Measurements from ENCODE around the gene CACNA2D4.

CACNA2D4 gene

GRCh38 chr12:1760566-1761382 is 157.7 kb downstream of the CACNA2D4 start:
- TF ChIP-seq CTCF (IDR thresholded peaks at IDR 0.05; ENCODE audit: control extremely low read depth, extremely low read depth, low read depth, missing control alignments) = no peak
- POLR2A ChIA-PET = no interaction called here
- CTCF ChIA-PET = interaction anchor here (0.7 to 2.2 kb wide), 5 partner anchors 14 to 179 kb away, joined by 3 to 6 read pairs (median 4); no protein-coding TSS in a partner anchor

DNA sequence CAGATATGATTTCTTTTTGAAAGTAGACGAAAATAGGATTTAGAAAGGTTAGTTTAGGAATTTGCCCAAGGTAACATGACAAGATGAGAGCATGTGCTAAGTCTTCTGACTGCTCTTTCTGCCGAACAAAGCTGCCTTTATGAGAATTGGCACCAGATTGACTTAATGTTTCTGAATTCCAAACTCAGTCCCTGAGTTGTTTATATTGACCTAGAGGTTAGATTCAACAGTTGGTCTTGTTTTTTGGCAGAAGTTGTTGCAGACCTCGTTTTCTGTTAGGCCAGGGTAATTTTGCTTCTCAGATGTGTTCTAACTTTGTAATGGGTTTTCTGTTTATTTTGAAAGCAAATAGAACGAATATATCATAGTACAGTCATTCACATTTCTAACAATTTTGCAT is 159.6 kb downstream of the CACNA2D4 start:
- ChIA-PET POLR2A (no interaction called here), CTCF (interaction anchor here (1.3 kb wide), 1 partner anchor 14 kb away, joined by 3 read pairs; no protein-coding TSS in a partner anchor)
- DNase-seq (ENCODE audit: extremely low spot score) = no peak
- no peak for TF ChIP-seq CTCF (IDR thresholded peaks at IDR 0.05; ENCODE audit: control extremely low read depth, extremely low read depth, low read depth, missing control alignments)

More at GRCh38 chr12:1760566-1761382, 157.7 kb downstream of the CACNA2D4 start:
- no peak for DNase-seq (ENCODE audit: extremely low spot score)

DNA sequence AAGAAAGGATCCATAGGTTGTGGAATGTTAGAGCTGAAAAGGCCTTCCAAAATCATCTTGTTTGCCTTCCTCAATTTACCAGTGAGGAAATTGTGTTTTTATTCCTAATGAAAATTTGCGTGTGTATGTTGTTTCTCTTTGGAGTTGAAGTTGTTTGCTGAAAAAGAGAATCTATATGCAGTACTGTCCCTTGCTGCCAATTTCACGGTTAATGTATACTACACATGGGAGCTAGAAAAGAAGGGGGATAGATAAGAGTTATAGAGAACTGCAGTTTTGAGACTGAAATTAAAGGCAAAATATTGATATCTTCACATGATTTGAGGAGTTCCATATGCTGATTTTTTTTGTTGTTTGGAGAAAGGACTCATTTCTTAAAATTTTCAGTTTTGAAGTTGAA is 160.1 kb downstream of the CACNA2D4 start:
- no peak for DNase-seq (ENCODE audit: extremely low spot score)
- CTCF ChIA-PET = interaction anchor here (1.3 kb wide), 1 partner anchor 15 kb away, joined by 3 read pairs; no protein-coding TSS in a partner anchor
- POLR2A ChIA-PET = no interaction called here
- TF ChIP-seq CTCF (IDR thresholded peaks at IDR 0.05; ENCODE audit: control extremely low read depth, extremely low read depth, low read depth, missing control alignments) = no peak

DNA sequence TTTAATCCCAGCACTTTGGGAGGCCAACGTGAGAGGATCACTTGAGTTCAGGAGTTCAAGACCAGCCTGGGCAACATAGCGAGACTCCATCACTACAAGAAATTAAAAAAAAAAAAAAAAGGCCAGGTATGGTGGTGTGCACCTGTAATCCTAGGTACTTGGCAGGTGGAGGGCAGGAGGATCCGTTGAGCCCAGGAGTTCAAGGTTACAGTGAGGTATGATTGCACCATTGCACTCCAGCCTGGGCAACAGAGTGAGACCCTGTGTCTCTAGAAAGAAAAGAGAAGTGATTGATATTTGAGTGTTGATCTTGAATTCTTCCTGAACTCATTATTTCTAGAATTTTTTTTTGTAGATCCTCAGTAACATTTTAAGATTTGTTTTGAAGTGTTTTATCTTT is 168.2 kb downstream of the CACNA2D4 start:
- TF ChIP-seq CTCF (IDR thresholded peaks at IDR 0.05; ENCODE audit: control extremely low read depth, extremely low read depth, low read depth, missing control alignments) = no peak
- no peak for DNase-seq (ENCODE audit: extremely low spot score)
- ChIA-PET CTCF (no interaction called here), POLR2A (no interaction called here)

DNA sequence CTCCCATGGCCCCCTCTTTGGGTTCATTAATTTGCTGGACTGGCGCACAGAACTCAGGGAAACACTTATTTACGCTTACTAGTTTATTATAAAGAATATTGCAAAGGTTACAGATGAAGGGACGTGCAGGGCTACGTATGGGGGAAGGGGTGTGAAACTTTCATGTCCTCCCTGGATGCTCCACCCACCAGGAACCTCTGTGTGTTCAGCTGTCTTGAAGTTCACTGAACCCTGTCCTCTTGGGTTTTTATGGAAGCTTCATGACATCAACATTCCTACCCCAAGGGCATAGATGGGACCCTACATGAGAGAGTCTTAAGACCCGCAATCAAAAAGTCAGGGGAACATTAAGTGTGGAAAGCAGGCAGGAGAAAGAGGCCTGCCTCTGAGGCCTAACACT is 169.4 kb downstream of the CACNA2D4 start:
- DNase-seq (ENCODE audit: extremely low spot score) = no peak
- ChIA-PET CTCF (interaction anchor here (1.0 to 1.3 kb wide), 3 partner anchors 10 to 81 kb away, joined by 3 to 4 read pairs (median 3); no protein-coding TSS in a partner anchor), POLR2A (no interaction called here)
- TF ChIP-seq CTCF (IDR thresholded peaks at IDR 0.05; ENCODE audit: control extremely low read depth, extremely low read depth, low read depth, missing control alignments) = no peak

DNA sequence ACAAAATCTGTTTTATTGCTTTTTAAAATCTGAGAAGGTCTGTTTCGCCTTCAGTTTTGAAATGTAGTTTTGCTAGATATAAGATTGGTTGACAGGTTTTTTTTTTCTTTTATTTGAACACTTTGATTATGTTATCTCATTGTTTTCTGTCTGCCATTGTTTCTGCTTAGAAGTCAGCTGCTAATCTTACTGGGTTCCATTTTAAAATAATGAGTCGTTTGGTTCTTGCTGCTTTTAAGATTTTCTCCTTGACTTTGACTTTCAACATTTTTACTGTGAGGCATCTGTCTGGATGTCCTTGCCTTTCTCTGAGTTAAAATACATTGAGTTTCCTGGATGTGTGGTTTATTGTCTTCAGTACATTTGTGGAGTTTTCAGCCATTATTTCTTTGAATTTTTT is 170.8 kb downstream of the CACNA2D4 start:
- POLR2A ChIA-PET = no interaction called here
- no peak for DNase-seq (ENCODE audit: extremely low spot score)
- CTCF ChIA-PET = interaction anchor here (1.9 kb wide), 1 partner anchor 14 kb away, joined by 4 read pairs; no protein-coding TSS in a partner anchor
- TF ChIP-seq CTCF (IDR thresholded peaks at IDR 0.05; ENCODE audit: control extremely low read depth, extremely low read depth, low read depth, missing control alignments) = no peak
